ENCODE results near the gene SNX25.
"Not testable (repeated sequence)": the region's sequence is repeated elsewhere in the genome, so short reads cannot be mapped to it uniquely, and the experiment has no call there.

SNX25 gene

GRCh38 chr4:185307136-185307950, 97.9 kb downstream of the SNX25 start:
- no peak for DNase-seq

DNA sequence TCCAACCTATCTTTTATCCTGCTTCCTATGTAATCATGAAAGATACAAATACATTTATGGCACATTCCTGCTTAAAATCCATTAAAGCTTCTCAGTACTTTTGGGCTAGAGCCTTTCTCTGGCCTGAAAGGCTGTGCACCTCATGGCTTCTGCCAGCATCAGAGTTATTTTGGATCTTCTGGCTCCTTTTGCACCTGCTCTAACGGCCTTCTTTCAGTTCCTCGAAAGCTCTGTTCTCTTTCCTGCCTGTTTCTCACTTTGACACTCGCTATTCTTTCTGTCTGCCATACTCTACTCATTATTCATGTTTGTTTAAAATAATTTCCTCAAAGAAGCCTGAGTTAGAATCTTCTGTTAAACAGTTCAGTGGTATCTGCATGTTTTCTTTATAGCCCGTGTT, 100.4 kb downstream of the SNX25 start:
- no peak for DNase-seq

- DNase-seq: no peak
Measured at GRCh38 chr4:185311113-185311888, 101.9 kb downstream of the SNX25 start.

- DNase-seq: no peak
Measured at GRCh38 chr4:185312699-185313098, 103.3 kb downstream of the SNX25 start.

DNA sequence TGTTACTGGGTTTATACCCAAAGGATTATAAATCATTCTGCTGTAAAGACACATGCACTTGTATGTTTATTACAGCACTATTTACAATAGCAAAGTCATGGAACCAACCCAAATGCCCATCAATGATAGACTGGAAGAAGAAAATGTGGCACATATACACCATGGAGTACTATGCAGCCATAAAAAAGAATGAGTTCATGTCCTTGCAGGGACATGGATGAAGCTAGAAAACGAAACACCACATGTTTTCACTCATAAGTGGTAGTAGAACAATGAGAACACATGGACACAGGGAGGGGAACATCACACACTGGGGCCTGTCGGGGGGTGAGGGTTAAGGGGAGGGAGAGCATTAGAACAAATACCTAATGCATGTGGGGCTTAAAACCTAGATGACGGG, 108.1 kb downstream of the SNX25 start:
- DNase-seq: not testable (repeated sequence)

GRCh38 chr4:185317880-185318279, 108.5 kb downstream of the SNX25 start:
- no peak for DNase-seq

- DNase-seq: no peak
Measured at GRCh38 chr4:185318679-185319078, 109.3 kb downstream of the SNX25 start.

- no peak for DNase-seq
Measured at GRCh38 chr4:185322803-185323202, 113.4 kb downstream of the SNX25 start.

GRCh38 chr4:185323606-185324005, 114.2 kb downstream of the SNX25 start:
- no peak for DNase-seq

DNA sequence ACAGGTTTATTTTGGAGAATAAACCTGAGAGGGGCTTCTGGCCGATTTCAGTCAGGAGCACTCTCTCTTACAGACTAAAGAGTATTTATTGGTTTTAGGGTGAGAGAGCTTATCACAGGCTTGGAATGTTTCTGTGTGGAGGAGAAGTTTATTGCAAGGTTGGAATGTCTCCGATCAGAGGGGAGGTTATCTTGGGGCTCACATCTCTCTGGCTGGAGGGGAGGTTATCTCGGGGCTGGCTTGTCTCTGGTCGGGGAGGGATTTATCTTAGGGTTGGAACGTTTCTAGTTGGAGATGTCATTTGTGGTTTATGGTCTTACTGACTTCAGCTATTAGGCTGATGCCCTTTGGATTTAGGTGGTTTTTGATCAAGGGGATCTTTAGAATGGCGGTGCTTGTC, 115.0 kb downstream of the SNX25 start:
- DNase-seq: not testable (repeated sequence)

DNA sequence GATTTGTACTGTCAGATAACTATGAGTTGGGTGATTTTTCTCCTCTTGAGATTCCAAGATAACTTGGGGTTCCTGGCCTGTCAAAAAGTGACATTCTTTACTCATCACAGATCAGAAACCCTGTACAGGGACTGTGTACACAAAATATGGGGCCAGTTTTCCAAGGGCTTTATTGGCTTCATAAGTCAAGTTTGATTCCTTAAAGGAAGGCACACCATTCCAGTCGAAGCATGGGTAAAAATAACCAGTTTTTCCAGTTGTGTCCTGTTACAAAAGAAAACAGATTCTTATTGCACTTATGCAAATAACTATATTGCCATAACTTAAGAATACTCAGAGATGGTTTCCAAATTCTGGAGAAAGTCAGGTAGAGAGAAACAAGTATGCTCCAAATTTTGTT, 116.3 kb downstream of the SNX25 start:
- not testable (repeated sequence) for DNase-seq

- no peak for DNase-seq
Measured at GRCh38 chr4:185328586-185328985, 119.2 kb downstream of the SNX25 start.

DNA sequence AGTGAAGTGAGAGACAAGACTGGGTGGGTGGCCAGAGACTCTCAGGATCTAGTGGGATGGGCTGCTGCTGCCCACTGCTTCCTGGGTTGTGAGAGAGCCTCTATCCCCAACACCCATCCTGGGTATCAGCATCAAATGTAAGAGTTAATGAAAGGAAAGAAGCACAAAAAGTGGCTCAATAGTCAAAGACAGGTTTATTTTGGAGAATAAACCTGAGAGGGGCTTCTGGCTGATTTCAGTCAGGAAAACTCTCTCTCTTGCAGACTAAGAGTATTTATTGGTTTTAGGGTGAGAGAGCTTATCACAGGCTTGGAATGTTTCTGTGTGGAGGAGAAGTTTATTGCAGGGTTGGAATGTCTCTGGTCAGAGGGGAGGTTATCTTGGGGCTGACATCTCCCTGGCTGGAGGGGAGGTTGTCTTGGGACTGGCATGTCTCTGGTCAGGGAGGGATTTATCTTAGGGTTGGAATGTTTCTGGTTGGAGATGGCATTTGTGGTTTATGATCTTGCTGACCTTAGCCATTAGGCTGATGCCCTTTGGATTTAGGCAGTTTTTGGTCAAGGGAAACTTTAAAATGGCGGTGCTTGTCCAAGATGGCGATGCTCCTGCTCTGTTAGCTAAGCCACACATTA, 120.6 kb downstream of the SNX25 start:
- DNase-seq: not testable (repeated sequence)

- no peak for DNase-seq
Measured at GRCh38 chr4:185332575-185333464, 123.4 kb downstream of the SNX25 start.

GRCh38 chr4:185334326-185334725, 124.9 kb downstream of the SNX25 start:
- DNase-seq: no peak

GRCh38 chr4:185335579-185335978, 126.2 kb downstream of the SNX25 start:
- DNase-seq: no peak

- DNase-seq: no peak
Measured at GRCh38 chr4:185339941-185340340, 130.5 kb downstream of the SNX25 start.

- DNase-seq: no peak
Measured at GRCh38 chr4:185341377-185341776, 132.0 kb downstream of the SNX25 start.

DNA sequence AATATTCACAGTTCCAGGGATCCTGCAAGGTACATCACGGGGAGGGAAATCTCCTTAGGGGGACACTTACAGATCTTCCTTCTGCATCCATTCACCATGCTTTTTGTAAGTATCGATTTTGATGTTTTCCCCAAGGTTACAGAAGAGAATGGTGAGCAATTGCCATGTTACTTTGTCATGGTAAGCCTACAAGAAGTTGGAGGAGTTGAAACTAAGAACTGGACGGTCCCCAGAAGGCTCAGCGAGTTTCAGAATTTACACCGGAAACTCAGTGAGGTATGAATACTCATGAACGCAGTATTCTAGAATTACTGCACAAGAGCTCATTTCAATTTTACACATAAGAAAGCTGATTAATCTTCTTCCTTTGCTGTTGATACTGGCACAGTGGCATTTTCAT, 132.4 kb downstream of the SNX25 start:
- no peak for DNase-seq

GRCh38 chr4:185343726-185344581, 134.6 kb downstream of the SNX25 start:
- DNase-seq: no peak

GRCh38 chr4:185344743-185345538, 135.5 kb downstream of the SNX25 start:
- DNase-seq: no peak

Data from activated CD4-positive, alpha-beta T cell treated with anti-CD3 and anti-CD28 coated beads for 1 hour (primary cell).